ENCODE results near the gene CSTB. TPM values are rescaled to one million over a fixed set of nuclear protein-coding genes. Genes with fewer than 3 reads are reported as not detected.

The CSTB gene
- total RNA-seq, 1 experiment from 2014 or later, result 36.1 TPM

DNA sequence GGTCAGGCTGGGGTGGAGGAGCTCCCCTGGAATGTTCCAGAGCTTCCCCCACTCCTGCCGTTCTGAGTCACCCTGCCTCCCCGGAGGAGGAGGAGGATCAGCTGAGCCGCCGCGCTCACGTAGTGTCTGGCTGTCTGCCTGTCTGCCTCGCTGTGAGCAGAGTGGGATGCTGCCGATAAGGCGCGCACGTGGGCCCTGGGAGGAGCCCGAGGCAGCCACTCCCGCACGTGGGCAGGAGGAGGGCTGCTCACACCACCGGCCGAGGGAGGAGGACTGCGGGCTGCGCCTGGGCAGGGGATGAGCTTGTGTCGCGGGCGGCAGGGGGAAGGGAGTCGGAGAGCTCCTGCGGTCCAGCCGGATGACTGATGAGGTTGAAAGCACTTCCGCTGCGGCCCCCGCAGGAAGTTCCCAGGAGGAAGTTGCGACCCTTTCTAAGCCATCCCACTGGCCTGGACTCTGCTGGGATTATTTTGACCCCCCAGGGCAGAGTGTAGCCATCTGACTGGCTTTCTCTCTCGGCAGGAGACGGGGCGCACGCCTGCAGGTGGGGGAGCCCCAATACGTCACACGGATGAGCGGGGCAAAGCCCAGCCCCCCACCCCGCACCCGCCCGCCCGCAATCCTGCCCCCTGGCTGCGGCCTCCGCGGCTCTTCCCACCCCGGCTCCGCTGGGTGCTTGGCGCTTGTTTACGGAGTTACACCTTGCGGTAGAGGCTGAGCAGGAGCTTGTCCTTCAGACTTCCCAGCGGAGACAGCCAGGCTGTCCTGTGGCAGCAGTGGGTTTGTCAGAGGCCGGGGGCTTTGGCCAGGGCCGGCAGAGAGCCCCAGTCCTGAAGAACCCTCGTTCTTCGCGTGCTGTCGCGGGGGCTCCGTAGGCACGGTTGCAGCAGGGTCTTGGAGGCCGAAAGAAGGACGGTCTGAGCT lies 47.4 kb downstream of the CSTB start (continued):
- TF ChIP-seq FOXJ3 (CRISPR knock-in tag; IDR thresholded peaks at IDR 0.05; ENCODE audit: borderline replicate concordance), result no peak
- no peak for TF ChIP-seq ZNF138 (CRISPR knock-in tag; conservative IDR thresholded peaks at IDR 0.05)
- TF ChIP-seq, protein P1, sequence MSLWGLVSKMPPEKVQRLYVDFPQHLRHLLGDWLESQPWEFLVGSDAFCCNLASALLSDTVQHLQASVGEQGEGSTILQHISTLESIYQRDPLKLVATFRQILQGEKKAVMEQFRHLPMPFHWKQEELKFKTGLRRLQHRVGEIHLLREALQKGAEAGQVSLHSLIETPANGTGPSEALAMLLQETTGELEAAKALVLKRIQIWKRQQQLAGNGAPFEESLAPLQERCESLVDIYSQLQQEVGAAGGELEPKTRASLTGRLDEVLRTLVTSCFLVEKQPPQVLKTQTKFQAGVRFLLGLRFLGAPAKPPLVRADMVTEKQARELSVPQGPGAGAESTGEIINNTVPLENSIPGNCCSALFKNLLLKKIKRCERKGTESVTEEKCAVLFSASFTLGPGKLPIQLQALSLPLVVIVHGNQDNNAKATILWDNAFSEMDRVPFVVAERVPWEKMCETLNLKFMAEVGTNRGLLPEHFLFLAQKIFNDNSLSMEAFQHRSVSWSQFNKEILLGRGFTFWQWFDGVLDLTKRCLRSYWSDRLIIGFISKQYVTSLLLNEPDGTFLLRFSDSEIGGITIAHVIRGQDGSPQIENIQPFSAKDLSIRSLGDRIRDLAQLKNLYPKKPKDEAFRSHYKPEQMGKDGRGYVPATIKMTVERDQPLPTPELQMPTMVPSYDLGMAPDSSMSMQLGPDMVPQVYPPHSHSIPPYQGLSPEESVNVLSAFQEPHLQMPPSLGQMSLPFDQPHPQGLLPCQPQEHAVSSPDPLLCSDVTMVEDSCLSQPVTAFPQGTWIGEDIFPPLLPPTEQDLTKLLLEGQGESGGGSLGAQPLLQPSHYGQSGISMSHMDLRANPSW (CRISPR knock-in tag; conservative IDR thresholded peaks at IDR 0.05; ENCODE audit: low read depth), result no peak
- TF ChIP-seq ZNF121 (CRISPR knock-in tag; IDR thresholded peaks at IDR 0.05), result 0 out of 2 replicates have a peak, but pooled peaks have one; percentile 23
- no peak for TF ChIP-seq NFE2L1 (CRISPR knock-in tag; IDR thresholded peaks at IDR 0.05)
- peak; percentile 99 for TF ChIP-seq ZNF263 (CRISPR knock-in tag; IDR thresholded peaks at IDR 0.05; ENCODE audit: low read depth)
- no peak for TF ChIP-seq GRHL2 (CRISPR knock-in tag; IDR thresholded peaks at IDR 0.05; ENCODE audit: insufficient replicate concordance, severe bottlenecking)
- TF ChIP-seq AR (CRISPR knock-in tag; IDR thresholded peaks at IDR 0.05), result no peak
- TF ChIP-seq, protein P2, sequence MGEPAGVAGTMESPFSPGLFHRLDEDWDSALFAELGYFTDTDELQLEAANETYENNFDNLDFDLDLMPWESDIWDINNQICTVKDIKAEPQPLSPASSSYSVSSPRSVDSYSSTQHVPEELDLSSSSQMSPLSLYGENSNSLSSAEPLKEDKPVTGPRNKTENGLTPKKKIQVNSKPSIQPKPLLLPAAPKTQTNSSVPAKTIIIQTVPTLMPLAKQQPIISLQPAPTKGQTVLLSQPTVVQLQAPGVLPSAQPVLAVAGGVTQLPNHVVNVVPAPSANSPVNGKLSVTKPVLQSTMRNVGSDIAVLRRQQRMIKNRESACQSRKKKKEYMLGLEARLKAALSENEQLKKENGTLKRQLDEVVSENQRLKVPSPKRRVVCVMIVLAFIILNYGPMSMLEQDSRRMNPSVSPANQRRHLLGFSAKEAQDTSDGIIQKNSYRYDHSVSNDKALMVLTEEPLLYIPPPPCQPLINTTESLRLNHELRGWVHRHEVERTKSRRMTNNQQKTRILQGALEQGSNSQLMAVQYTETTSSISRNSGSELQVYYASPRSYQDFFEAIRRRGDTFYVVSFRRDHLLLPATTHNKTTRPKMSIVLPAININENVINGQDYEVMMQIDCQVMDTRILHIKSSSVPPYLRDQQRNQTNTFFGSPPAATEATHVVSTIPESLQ (CRISPR knock-in tag; IDR thresholded peaks at IDR 0.05), result no peak
- no peak for TF ChIP-seq PRRX2 (CRISPR knock-in tag; IDR thresholded peaks at IDR 0.05)
- TF ChIP-seq, protein P3, sequence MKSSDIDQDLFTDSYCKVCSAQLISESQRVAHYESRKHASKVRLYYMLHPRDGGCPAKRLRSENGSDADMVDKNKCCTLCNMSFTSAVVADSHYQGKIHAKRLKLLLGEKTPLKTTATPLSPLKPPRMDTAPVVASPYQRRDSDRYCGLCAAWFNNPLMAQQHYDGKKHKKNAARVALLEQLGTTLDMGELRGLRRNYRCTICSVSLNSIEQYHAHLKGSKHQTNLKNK (CRISPR knock-in tag; IDR thresholded peaks at IDR 0.05), result no peak

GRCh38 chr21:43728154-43728466 lies 48.0 kb downstream of the CSTB start:
- no peak for ATAC-seq
- Mint-ChIP-seq H3K4me1 (peaks cover 20% of the 10 kb centered on the region), H3K27ac (peak overlapping the region; percentile 78), H3K27me3 (ENCODE audit: low read depth) (no peaks in the 10 kb centered on the region), H3K4me3 (peak overlapping the region; percentile 80), H3K9me3 (no peaks in the 10 kb centered on the region), H3K36me3 (peaks cover 5% of the 10 kb centered on the region)
- DNase-seq (ENCODE audit: low spot score), result no peak
- ChIA-PET CTCF (interaction anchor here (0.6 to 2.9 kb wide), 33 partner anchors 9 to 570 kb away, joined by 3 to 45 read pairs (median 5); partner anchors contain the start of genes PDXK and RRP1), POLR2A (interaction anchor here (1.0 to 2.4 kb wide), 6 partner anchors 8 to 23 kb away, joined by 3 to 9 read pairs (median 4); partner anchors contain the start of gene PDXK)
- no peak for TF ChIP-seq RELA (CRISPR knock-in tag; IDR thresholded peaks at IDR 0.05; ENCODE audit: borderline replicate concordance)
- TF ChIP-seq ETV6 (CRISPR knock-in tag; IDR thresholded peaks at IDR 0.05), result no peak
- no peak for TF ChIP-seq NR1H2 (CRISPR knock-in tag; IDR thresholded peaks at IDR 0.05)
- TF ChIP-seq, protein P4, sequence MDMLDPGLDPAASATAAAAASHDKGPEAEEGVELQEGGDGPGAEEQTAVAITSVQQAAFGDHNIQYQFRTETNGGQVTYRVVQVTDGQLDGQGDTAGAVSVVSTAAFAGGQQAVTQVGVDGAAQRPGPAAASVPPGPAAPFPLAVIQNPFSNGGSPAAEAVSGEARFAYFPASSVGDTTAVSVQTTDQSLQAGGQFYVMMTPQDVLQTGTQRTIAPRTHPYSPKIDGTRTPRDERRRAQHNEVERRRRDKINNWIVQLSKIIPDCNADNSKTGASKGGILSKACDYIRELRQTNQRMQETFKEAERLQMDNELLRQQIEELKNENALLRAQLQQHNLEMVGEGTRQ (CRISPR knock-in tag; IDR thresholded peaks at IDR 0.05), result peak; percentile 71
- peak; percentile 91; the same call in 1 of the 2 replicates for TF ChIP-seq KAT7 (CRISPR knock-in tag; IDR thresholded peaks at IDR 0.05; ENCODE audit: borderline replicate concordance)
- TF ChIP-seq CREM (CRISPR knock-in tag; IDR thresholded peaks at IDR 0.05), result no peak
- no peak for TF ChIP-seq CTCF (IDR thresholded peaks at IDR 0.05)
- TF ChIP-seq, protein P5, sequence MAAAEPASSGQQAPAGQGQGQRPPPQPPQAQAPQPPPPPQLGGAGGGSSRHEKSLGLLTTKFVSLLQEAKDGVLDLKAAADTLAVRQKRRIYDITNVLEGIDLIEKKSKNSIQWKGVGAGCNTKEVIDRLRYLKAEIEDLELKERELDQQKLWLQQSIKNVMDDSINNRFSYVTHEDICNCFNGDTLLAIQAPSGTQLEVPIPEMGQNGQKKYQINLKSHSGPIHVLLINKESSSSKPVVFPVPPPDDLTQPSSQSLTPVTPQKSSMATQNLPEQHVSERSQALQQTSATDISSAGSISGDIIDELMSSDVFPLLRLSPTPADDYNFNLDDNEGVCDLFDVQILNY (CRISPR knock-in tag; IDR thresholded peaks at IDR 0.05), result no peak
- TF ChIP-seq ZNF121 (CRISPR knock-in tag; IDR thresholded peaks at IDR 0.05), result no peak
- TF ChIP-seq, protein P6, sequence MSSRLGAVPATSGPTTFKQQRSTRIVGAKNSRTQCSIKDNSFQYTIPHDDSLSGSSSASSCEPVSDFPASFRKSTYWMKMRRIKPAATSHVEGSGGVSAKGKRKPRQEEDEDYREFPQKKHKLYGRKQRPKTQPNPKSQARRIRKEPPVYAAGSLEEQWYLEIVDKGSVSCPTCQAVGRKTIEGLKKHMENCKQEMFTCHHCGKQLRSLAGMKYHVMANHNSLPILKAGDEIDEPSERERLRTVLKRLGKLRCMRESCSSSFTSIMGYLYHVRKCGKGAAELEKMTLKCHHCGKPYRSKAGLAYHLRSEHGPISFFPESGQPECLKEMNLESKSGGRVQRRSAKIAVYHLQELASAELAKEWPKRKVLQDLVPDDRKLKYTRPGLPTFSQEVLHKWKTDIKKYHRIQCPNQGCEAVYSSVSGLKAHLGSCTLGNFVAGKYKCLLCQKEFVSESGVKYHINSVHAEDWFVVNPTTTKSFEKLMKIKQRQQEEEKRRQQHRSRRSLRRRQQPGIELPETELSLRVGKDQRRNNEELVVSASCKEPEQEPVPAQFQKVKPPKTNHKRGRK (CRISPR knock-in tag; IDR thresholded peaks at IDR 0.05; ENCODE audit: borderline replicate concordance), result no peak
- TF ChIP-seq SP1 (CRISPR knock-in tag; conservative IDR thresholded peaks at IDR 0.05), result no peak

Data from WTC11 (cell line).